Right lobe of liver (tissue), 6 donors: ENCODE measurements around the gene CRKL. TPM values are rescaled to one million over a fixed set of nuclear protein-coding genes. Genes with fewer than 3 reads are reported as not detected.

ENCODE experiments used
- ATAC-seq, 4 donors: fragments of 200-7000 bp; cut with Tn5 transposase; one replicate each; pipeline ENCODE4 v1.9.1; 2020; ENCODE audit warnings: mild to moderate bottlenecking in 4 of 4, moderate library complexity in 4 of 4
- DNase-seq, 3 donors: peaks; one replicate each; pipeline ENCODE4 v3.0.0-alpha.2; 2020
- H3K27ac ChIP-seq, 3 donors: fragments of 200-600 bp; one replicate each; pipeline ENCODE4 v1.8.0; 2022
- H3K27me3 ChIP-seq, 2 donors: fragments of 200-600 bp; one replicate each; pipeline ENCODE4 v1.8.0; 2022
- H3K36me3 ChIP-seq, 4 donors: fragments of 200-600 bp; sonication (generic) in 1 of 4; one replicate each; pipeline versions ENCODE4 v1.5.1 to v1.8.0; 2017 to 2022; ENCODE audit warnings: control low read depth in 1 of 4
- H3K4me1 ChIP-seq, 4 donors: fragments of 200-600 bp; sonication (generic) in 1 of 4; one replicate each; pipeline versions ENCODE4 v1.5.1 to v1.8.0; 2017 to 2022; ENCODE audit warnings: control low read depth in 1 of 4
- H3K4me3 ChIP-seq, 3 donors: fragments of 200-600 bp; one replicate each; pipeline ENCODE4 v1.8.0; 2022
- H3K9me3 ChIP-seq, 4 donors: fragments of 200-600 bp; sonication (generic) in 1 of 4; one replicate each; pipeline versions ENCODE4 v1.5.1 to v1.8.0; 2017 to 2022; ENCODE audit warnings: control low read depth in 1 of 4
- POLR2A ChIP-seq: fragments of 450-650 bp; IDR thresholded peaks from one replicate; pipeline ENCODE4 v1.6.1; 2017; ENCODE audit warnings: antibody characterized with exemption, mild to moderate bottlenecking
- WGBS: methylation state at CpG from one replicate; pipeline ENCODE4 v1.1.6; 2018; ENCODE audit warnings: low coverage, low lambda C conversion rate; ENCODE audit not compliant: insufficient coverage; ENCODE audit errors: missing lambda C conversion rate; 5-methylcytosine and 5-hydroxymethylcytosine counted together
- intact Hi-C, 2 donors: fragments of 100-400 bp; cut with DNase I; formaldehyde crosslinking; loops; one replicate each; pipeline versions ENCODE4 v1.11.2 to v1.14.1; 2022
- total RNA-seq, 6 experiments: library from RNA; depleted of rRNA in 2 of 6; stranded (reverse); fragments of >200 nt in 2 of 6; fragmentation: NEBNext Ultra II Directional in 3 of 6; extraction: Animal tissue kit (Norgen Biotek cat#: 25700) in 3 of 6; gene quantifications; one replicate each; pipeline versions ENCODE4 v1.1.0 to v1.2.4, GENCODE V29; 2016 to 2023
- TF ChIP-seq, protein P1 (sequence below), 4 donors: fragments of 200-600 bp in 3 of 4; fragments of 450-650 bp in 1 of 4; IDR thresholded peaks; one replicate each; pipeline versions ENCODE4 v1.5.1 to v1.8.0; 2016 to 2022; ENCODE audit warnings: antibody characterized with exemption in 4 of 4, mild to moderate bottlenecking in 2 of 4
- donor health status: DM: no; HTN: yes; CAD: no.
- donor health status: DM: no; HTN: no; CAD: no.
- donor health status: DM: no; HTN: no; CAD: no.
- donor health status: DM: no; HTN: yes; CAD: no.
- donor health status: DM: no; HTN: yes; CAD: no.

Gene CRKL
- total RNA-seq, 6 experiments from 2014 or later: 27.5 to 53.1 (median 35.2) TPM

DNA sequence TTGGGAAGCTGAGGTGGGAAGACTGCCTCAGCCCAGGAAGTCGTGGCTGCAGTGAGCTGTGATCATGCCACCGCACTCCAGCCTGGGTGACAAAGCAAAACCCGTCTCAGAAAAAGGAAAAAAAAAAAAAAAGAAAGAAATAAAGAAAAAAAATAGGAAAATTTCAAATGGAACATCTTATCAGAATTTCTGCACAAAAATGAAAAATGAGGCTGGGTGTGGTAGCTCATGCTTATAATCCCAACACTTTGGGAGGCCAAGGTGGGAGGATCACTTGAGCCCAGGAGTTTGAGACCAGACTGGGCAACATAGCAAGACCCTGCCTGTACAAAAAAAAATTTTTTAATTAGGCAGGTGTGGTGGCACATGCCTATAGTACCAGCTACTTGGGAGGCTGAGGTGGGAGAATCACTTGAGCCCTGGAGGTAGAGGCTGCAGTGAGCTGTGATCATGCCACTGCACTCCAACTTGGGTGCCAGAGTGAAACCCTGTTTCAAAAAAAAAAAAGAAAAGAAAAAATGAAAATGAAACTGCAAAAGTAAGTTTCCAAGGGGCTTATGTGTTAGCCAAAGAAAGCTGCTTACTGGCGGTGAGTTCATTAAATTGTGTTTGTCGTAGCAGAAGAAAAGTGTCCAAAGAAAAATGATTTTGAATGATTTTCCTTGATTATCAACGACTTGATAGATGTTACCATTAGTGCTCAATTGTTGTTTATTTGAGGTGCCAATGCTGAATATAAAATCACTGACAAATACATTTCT, 7.5 kb upstream of the CRKL start:
- TF ChIP-seq, protein P1, sequence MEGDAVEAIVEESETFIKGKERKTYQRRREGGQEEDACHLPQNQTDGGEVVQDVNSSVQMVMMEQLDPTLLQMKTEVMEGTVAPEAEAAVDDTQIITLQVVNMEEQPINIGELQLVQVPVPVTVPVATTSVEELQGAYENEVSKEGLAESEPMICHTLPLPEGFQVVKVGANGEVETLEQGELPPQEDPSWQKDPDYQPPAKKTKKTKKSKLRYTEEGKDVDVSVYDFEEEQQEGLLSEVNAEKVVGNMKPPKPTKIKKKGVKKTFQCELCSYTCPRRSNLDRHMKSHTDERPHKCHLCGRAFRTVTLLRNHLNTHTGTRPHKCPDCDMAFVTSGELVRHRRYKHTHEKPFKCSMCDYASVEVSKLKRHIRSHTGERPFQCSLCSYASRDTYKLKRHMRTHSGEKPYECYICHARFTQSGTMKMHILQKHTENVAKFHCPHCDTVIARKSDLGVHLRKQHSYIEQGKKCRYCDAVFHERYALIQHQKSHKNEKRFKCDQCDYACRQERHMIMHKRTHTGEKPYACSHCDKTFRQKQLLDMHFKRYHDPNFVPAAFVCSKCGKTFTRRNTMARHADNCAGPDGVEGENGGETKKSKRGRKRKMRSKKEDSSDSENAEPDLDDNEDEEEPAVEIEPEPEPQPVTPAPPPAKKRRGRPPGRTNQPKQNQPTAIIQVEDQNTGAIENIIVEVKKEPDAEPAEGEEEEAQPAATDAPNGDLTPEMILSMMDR (IDR thresholded peaks at IDR 0.05): no peak
- TF ChIP-seq POLR2A: no peak
- no peak for DNase-seq
- Histone ChIP-seq H3K4me1 (peaks cover 0 to 8% (median 2%) of the 10 kb centered on the region in 4 donors), H3K4me3 (no peak overlapping the region), H3K36me3 (no peaks in the 10 kb centered on the region), H3K27me3 (no peaks in the 10 kb centered on the region), H3K9me3 (no peaks in the 10 kb centered on the region), H3K27ac (no peak overlapping the region)
- WGBS: 71% methylated on average over 4 of the region's 6 CpGs
- ATAC-seq: no peak
- intact Hi-C loops: no loop called here

DNA sequence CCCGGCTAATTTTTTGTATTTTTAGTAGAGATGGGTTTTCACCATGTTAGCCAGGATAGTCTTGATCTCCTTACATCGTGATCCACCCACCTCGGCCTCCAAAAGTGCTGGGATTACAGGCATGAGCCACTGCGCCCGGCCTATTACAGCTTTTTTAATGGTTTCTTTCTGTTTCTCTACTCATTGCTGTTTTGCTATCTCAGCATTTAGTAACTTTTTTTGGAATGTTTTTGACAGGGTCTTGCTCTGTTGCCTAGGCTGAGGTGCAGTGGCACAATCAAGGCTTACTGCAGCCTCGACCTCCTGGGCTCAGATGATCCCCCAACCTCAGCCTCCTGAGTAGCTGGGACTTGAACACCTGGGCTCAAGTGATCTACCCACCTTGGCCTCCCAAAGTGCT, 4.7 kb upstream of the CRKL start:
- TF ChIP-seq, protein P1 (IDR thresholded peaks at IDR 0.05): no peak
- no peak for TF ChIP-seq POLR2A
- intact Hi-C loops: no loop called here
- H3K9me3 ChIP-seq: no peaks in the 10 kb centered on the region
- 97% methylated on average over 4 of the region's 6 CpGs for WGBS
- no peak overlapping the region for H3K27ac ChIP-seq
- ATAC-seq: no peak
- peaks cover 0 to 9% (median 4%) of the 10 kb centered on the region in 4 donors for H3K4me1 ChIP-seq
- no peaks in the 10 kb centered on the region for H3K36me3 ChIP-seq
- H3K27me3 ChIP-seq: no peaks in the 10 kb centered on the region
- no peak for DNase-seq
- no peak overlapping the region for H3K4me3 ChIP-seq

DNA sequence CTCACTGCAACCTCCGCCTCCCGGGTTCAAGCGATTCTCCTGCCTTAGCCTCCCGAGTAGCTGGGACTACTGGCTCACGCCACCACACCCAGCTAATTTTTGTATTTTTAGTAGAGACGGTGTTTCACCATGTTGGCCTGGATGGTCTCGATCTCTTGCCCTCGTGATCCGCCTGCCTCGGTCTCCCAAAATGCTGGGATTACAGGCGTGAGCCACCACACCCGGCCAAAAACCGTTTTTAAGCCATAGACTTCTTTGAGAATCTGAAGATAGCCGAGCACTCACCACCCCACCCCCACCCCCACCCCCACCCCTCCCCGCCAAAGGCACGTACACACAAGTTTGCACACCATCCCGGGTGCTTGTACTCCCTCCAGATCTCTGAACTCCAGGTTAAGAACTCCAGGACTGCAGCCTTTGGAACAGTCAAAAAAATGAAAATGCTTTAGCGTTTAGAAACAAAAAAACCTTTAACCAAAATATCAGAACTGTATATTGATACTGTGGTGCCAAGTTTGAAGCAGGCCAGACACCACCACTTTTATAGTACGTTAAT, 1.5 kb downstream of the CRKL start:
- DNase-seq: peak in 2 of 3 donors; percentile 24 to 66
- intact Hi-C loops: no loop called here
- 0% methylated on average over 13 of the region's 19 CpGs for WGBS
- ATAC-seq: peak in 3 of 4 donors; percentile 9 to 21 (median 10)
- no peaks in the 10 kb centered on the region for H3K9me3 ChIP-seq
- H3K36me3 ChIP-seq: no peaks in the 10 kb centered on the region
- peak overlapping the region; percentile 94 to 99 (median 95) for H3K27ac ChIP-seq
- TF ChIP-seq, protein P1 (IDR thresholded peaks at IDR 0.05): no peak
- TF ChIP-seq POLR2A: no peak
- peaks cover 0 to 43% (median 10%) of the 10 kb centered on the region in 4 donors for H3K4me1 ChIP-seq
- no peaks in the 10 kb centered on the region for H3K27me3 ChIP-seq
- H3K4me3 ChIP-seq: peak overlapping the region; percentile 79 to 99 (median 93)

DNA sequence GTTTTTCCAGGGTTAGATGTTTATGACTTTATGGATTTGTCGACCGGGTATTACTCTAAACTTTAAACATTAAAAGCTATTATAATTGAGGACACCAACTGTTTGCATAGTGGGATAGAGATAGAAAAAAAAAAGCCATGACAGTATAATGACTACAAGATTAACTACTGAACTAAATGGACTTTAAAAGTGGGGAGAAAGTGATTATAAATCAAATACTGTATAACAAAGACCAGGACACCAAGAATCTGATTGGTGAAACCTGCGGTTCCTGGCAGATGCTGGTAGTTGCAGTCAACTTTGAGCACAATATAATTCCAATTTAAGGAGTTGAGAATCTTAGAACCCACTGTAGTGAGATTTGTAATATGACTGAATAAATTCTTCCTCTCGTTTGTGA, 2.5 kb downstream of the CRKL start:
- Histone ChIP-seq H3K27ac (peak overlapping the region in 1 of 3 donors; percentile 99), H3K27me3 (no peaks in the 10 kb centered on the region), H3K36me3 (no peaks in the 10 kb centered on the region), H3K4me1 (peaks cover 0 to 43% (median 10%) of the 10 kb centered on the region in 4 donors), H3K4me3 (peak overlapping the region; percentile 79 to 99 (median 93)), H3K9me3 (no peaks in the 10 kb centered on the region)
- intact Hi-C loops: no loop called here
- TF ChIP-seq, protein P1 (IDR thresholded peaks at IDR 0.05): no peak
- TF ChIP-seq POLR2A: no peak
- ATAC-seq: no peak
- 2% methylated on average over 4 of the region's 4 CpGs for WGBS
- no peak for DNase-seq
